NB4 (cell line): ENCODE measurements around the gene NEMP1.
A peak's percentile ranks its signal among the peaks of the same experiment; 100 is the strongest.

ENCODE experiments used
- DNase-seq: peaks from one replicate; pipeline ENCODE4 v3.0.0; 2010; ENCODE audit warnings: low read depth
- H3K4me3 ChIP-seq: one replicate; pipeline ENCODE4 v1.5.1; 2011; ENCODE audit warnings: mild to moderate bottlenecking, low read depth, low read length, moderate library complexity
- MYC ChIP-seq: IDR thresholded peaks from 2 replicates; pipeline ENCODE4 v1.6.1; 2011; ENCODE audit warnings: low read depth, low read length
- POLR2A ChIP-seq: IDR thresholded peaks from 2 replicates; pipeline ENCODE4 v1.6.1; 2011; ENCODE audit warnings: mild to moderate bottlenecking; ENCODE audit not compliant: insufficient read length; ENCODE audit errors: extremely low read depth
- TF ChIP-seq, protein P1 (sequence below): IDR thresholded peaks from 2 replicates; pipeline ENCODE4 v1.6.1; 2011; ENCODE audit warnings: low read depth, low read length
- TF ChIP-seq, protein P2 (sequence below): IDR thresholded peaks from one replicate; pipeline ENCODE4 v1.5.1; 2012; ENCODE audit warnings: low read depth, low read length

The NEMP1 gene

DNA sequence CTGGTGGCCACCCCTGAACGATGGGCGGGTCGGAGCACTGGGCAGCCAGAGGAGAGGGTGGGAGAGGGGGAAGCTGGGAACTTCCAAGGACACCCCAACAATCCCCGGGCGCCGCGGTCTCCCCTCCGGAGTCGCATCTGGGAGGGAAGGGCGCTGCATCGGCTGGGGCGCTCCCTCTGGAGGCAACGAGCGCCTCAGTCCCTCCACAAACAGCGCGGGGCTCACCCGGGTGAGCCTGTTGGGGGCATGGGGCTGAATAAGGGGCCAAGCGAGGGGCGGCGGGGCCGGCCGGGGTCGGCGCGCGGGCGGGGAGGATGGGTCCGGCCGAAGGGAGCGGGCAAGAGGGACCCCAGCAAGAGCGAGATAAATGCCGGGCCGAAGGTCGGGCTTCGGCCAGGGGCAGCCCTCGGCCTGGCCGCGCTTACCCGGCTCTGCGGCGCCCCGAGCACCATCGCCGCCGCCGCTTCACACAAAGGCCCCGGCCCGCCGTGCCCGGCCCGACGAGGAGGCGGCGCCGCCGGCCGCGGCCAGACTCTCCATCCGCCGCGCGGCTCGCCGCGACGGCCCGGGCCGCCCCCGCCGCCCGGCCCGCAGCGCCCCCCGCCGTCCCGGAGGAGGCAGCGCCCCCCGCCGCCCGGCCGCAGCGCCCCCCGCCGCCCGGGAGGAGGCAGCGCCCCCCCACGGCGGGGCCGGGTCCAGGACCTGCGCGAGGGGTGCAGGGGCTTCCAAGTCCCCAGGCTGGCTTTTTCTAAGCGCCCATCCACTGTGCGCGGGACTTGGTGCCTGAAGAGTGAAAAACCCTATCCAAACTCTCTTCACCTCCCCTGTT, 72.4 kb downstream of the NEMP1 start, which contains the start of gene ZBTB39:
TSS of gene ZBTB39 (minus strand) at position 567 of the 829 bp plus-strand sequence. CDS start 1,629 bp downstream, outside the sequence.
- DNase-seq = peak; percentile 80
- TF ChIP-seq POLR2A = peak; percentile 64
- TF ChIP-seq, protein P1, sequence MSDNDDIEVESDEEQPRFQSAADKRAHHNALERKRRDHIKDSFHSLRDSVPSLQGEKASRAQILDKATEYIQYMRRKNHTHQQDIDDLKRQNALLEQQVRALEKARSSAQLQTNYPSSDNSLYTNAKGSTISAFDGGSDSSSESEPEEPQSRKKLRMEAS = no peak
- TF ChIP-seq MYC = no peak
- TF ChIP-seq, protein P2, sequence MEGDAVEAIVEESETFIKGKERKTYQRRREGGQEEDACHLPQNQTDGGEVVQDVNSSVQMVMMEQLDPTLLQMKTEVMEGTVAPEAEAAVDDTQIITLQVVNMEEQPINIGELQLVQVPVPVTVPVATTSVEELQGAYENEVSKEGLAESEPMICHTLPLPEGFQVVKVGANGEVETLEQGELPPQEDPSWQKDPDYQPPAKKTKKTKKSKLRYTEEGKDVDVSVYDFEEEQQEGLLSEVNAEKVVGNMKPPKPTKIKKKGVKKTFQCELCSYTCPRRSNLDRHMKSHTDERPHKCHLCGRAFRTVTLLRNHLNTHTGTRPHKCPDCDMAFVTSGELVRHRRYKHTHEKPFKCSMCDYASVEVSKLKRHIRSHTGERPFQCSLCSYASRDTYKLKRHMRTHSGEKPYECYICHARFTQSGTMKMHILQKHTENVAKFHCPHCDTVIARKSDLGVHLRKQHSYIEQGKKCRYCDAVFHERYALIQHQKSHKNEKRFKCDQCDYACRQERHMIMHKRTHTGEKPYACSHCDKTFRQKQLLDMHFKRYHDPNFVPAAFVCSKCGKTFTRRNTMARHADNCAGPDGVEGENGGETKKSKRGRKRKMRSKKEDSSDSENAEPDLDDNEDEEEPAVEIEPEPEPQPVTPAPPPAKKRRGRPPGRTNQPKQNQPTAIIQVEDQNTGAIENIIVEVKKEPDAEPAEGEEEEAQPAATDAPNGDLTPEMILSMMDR = peak; percentile 61
- peak within 1 kb of the TSS; percentile 67 for H3K4me3 ChIP-seq
